ENCODE results near the gene ARHGEF7. TPM values are rescaled to one million over a fixed set of nuclear protein-coding genes. Genes with fewer than 3 reads are reported as not detected.

ARHGEF7 gene
- total RNA-seq, 1 donor from 2014 or later = 86.5 TPM

GRCh38 chr13:111129465-111130115, 14.5 kb downstream of the ARHGEF7 start:
- Mint-ChIP-seq H3K4me3 (ENCODE audit: low read depth) (no peak overlapping the region), H3K27ac (no peak overlapping the region), H3K36me3 (ENCODE audit: insufficient read depth) (peaks cover 1% of the 10 kb centered on the region), H3K4me1 (ENCODE audit: low read depth) (peaks cover 26% of the 10 kb centered on the region), H3K9me3 (ENCODE audit: low read depth) (no peaks in the 10 kb centered on the region), H3K27me3 (peaks cover 28% of the 10 kb centered on the region)
- no peak for DNase-seq (ENCODE audit: low spot score, unreplicated experiment)
- TF ChIP-seq, protein P1, sequence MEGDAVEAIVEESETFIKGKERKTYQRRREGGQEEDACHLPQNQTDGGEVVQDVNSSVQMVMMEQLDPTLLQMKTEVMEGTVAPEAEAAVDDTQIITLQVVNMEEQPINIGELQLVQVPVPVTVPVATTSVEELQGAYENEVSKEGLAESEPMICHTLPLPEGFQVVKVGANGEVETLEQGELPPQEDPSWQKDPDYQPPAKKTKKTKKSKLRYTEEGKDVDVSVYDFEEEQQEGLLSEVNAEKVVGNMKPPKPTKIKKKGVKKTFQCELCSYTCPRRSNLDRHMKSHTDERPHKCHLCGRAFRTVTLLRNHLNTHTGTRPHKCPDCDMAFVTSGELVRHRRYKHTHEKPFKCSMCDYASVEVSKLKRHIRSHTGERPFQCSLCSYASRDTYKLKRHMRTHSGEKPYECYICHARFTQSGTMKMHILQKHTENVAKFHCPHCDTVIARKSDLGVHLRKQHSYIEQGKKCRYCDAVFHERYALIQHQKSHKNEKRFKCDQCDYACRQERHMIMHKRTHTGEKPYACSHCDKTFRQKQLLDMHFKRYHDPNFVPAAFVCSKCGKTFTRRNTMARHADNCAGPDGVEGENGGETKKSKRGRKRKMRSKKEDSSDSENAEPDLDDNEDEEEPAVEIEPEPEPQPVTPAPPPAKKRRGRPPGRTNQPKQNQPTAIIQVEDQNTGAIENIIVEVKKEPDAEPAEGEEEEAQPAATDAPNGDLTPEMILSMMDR (IDR thresholded peaks at IDR 0.05; ENCODE audit: unreplicated experiment) = no peak

DNA sequence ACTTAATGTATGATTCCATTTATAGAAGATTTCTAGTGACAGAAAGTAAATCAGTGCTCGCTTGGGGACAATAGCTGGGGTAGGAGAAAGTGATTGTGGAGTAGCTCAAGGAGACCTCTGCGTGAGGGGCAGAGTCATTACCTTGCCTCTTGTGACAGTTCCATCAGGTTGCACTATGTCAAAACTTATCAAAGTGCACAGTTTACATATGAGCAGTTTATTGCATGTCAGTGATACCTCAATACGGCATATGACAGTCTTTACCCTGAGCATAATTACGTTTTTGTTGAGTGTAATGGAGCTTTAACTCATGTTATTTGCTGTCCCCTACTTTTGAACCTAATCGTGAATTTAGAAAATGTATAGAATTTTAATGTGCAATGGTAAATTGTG, 15.0 kb downstream of the ARHGEF7 start:
- Mint-ChIP-seq H3K27me3 (peaks cover 26% of the 10 kb centered on the region), H3K4me3 (ENCODE audit: low read depth) (no peak overlapping the region), H3K4me1 (ENCODE audit: low read depth) (peaks cover 26% of the 10 kb centered on the region), H3K36me3 (ENCODE audit: insufficient read depth) (peaks cover 1% of the 10 kb centered on the region), H3K9me3 (ENCODE audit: low read depth) (no peaks in the 10 kb centered on the region), H3K27ac (no peak overlapping the region)
- no peak for DNase-seq (ENCODE audit: low spot score, unreplicated experiment)
- TF ChIP-seq, protein P1 (IDR thresholded peaks at IDR 0.05; ENCODE audit: unreplicated experiment) = no peak

GRCh38 chr13:111131048-111131447, 15.9 kb downstream of the ARHGEF7 start:
- H3K27ac Mint-ChIP-seq = no peak overlapping the region
- no peaks in the 10 kb centered on the region for H3K9me3 Mint-ChIP-seq (ENCODE audit: low read depth)
- TF ChIP-seq, protein P1 (IDR thresholded peaks at IDR 0.05; ENCODE audit: unreplicated experiment) = no peak
- H3K4me1 Mint-ChIP-seq (ENCODE audit: low read depth) = peaks cover 26% of the 10 kb centered on the region
- peaks cover 20% of the 10 kb centered on the region for H3K27me3 Mint-ChIP-seq
- DNase-seq (ENCODE audit: low spot score, unreplicated experiment) = no peak
- peaks cover 3% of the 10 kb centered on the region for H3K36me3 Mint-ChIP-seq (ENCODE audit: insufficient read depth)
- H3K4me3 Mint-ChIP-seq (ENCODE audit: low read depth) = no peak overlapping the region

- Mint-ChIP-seq H3K4me3 (ENCODE audit: low read depth) (no peak overlapping the region), H3K27ac (no peak overlapping the region), H3K36me3 (ENCODE audit: insufficient read depth) (peaks cover 3% of the 10 kb centered on the region), H3K27me3 (peaks cover 21% of the 10 kb centered on the region), H3K4me1 (ENCODE audit: low read depth) (peaks cover 23% of the 10 kb centered on the region), H3K9me3 (ENCODE audit: low read depth) (no peaks in the 10 kb centered on the region)
- no peak for DNase-seq (ENCODE audit: low spot score, unreplicated experiment)
- TF ChIP-seq, protein P1 (IDR thresholded peaks at IDR 0.05; ENCODE audit: unreplicated experiment) = no peak
Observed at GRCh38 chr13:111131611-111132010, 16.5 kb downstream of the ARHGEF7 start.

- no peaks in the 10 kb centered on the region for H3K9me3 Mint-ChIP-seq (ENCODE audit: low read depth)
- H3K4me1 Mint-ChIP-seq (ENCODE audit: low read depth) = peaks cover 22% of the 10 kb centered on the region
- no peak overlapping the region for H3K27ac Mint-ChIP-seq
- H3K4me3 Mint-ChIP-seq (ENCODE audit: low read depth) = no peak overlapping the region
- H3K36me3 Mint-ChIP-seq (ENCODE audit: insufficient read depth) = peaks cover 3% of the 10 kb centered on the region
- TF ChIP-seq, protein P1 (IDR thresholded peaks at IDR 0.05; ENCODE audit: unreplicated experiment) = no peak
- no peak for DNase-seq (ENCODE audit: low spot score, unreplicated experiment)
- H3K27me3 Mint-ChIP-seq = peaks cover 23% of the 10 kb centered on the region
Observed at GRCh38 chr13:111132948-111133347, 17.8 kb downstream of the ARHGEF7 start.

Measured in progenitor cell of endocrine pancreas (in vitro differentiated cells).